GM03348 (cell line): ENCODE results near the gene AGAP2.
A peak's percentile ranks its signal among the peaks of the same experiment; 100 is the strongest.
"Not testable (repeated sequence)": the region's sequence is repeated elsewhere in the genome, so short reads cannot be mapped to it uniquely, and the experiment has no call there.

Experiments used
- DNase-seq: peaks from one replicate; pipeline ENCODE4 v3.0.0; 2012; ENCODE audit warnings: low spot score

Gene AGAP2

GRCh38 chr12:57694459-57695019 is 44.0 kb downstream of the AGAP2 start:
- DNase-seq: peak; percentile 27

GRCh38 chr12:57693659-57694458 is 44.7 kb downstream of the AGAP2 start, which contains the start of gene OS9:
Gene OS9, plus strand, starts transcription at chr12:57694132. Its CDS starts 30 bp downstream, at chr12:57694162.
- peak; percentile 98 for DNase-seq

- no peak for DNase-seq
Observed at GRCh38 chr12:57693317-57693658, 45.3 kb downstream of the AGAP2 start.

- no peak for DNase-seq
Observed at GRCh38 chr12:57692500-57692899, 46.0 kb downstream of the AGAP2 start.

- no peak for DNase-seq
Observed at GRCh38 chr12:57688931-57689330, 49.6 kb downstream of the AGAP2 start.

- no peak for DNase-seq
Observed at GRCh38 chr12:57687862-57688261, 50.7 kb downstream of the AGAP2 start.

- no peak for DNase-seq
Observed at GRCh38 chr12:57679697-57680096, 58.8 kb downstream of the AGAP2 start.

GRCh38 chr12:57677947-57678346 is 60.6 kb downstream of the AGAP2 start:
- DNase-seq: not testable (repeated sequence)

GRCh38 chr12:57674691-57675090 is 63.9 kb downstream of the AGAP2 start:
- DNase-seq: no peak
